ENCODE results near the gene NCAPH2.

DNA sequence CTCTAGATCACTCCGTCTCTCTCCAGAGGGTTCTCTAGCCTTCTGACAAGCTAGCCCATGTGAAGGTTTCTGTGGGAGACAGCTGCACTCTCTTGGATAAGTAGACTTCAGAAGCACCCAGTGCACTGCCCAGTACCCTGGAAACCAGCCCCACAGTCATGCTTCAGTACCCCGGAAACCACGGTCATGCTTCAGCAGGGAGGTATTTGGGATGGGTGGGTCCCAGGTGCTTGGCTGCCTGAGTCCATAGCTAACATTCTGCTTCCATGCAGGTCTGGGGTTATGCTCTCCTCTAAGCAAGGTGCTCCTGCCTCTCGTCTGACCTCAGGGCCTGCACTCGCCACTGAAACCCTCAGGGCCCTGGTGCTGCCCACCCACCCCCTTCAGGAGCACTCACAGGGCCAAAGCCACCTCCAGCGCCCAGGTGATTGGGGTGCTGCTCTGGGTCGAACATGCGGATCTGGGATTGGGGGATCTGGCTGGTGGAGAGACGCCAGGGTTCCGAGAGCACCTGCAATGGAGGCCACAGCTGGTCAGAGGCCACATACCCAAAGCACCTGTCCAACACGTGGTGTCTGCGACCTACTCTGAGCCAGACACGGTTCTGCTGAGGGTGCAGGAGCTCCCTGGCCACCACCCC, 62.0 kb downstream of the NCAPH2 start:
- TF ChIP-seq, protein P1, sequence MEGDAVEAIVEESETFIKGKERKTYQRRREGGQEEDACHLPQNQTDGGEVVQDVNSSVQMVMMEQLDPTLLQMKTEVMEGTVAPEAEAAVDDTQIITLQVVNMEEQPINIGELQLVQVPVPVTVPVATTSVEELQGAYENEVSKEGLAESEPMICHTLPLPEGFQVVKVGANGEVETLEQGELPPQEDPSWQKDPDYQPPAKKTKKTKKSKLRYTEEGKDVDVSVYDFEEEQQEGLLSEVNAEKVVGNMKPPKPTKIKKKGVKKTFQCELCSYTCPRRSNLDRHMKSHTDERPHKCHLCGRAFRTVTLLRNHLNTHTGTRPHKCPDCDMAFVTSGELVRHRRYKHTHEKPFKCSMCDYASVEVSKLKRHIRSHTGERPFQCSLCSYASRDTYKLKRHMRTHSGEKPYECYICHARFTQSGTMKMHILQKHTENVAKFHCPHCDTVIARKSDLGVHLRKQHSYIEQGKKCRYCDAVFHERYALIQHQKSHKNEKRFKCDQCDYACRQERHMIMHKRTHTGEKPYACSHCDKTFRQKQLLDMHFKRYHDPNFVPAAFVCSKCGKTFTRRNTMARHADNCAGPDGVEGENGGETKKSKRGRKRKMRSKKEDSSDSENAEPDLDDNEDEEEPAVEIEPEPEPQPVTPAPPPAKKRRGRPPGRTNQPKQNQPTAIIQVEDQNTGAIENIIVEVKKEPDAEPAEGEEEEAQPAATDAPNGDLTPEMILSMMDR (IDR thresholded peaks at IDR 0.05 in 2 of 3, conservative IDR thresholded peaks at IDR 0.05 in 1 of 3; ENCODE audit: insufficient read depth in 2 of 3, low read depth in 1 of 3, low read length in 3 of 3), result no peak
- TF ChIP-seq NFXL1 (CRISPR knock-in tag; IDR thresholded peaks at IDR 0.05) (no peak), FOS (IDR thresholded peaks at IDR 0.05; ENCODE audit: extremely low read depth, insufficient read length) (no peak), PHF20 (IDR thresholded peaks at IDR 0.05; ENCODE audit: partially characterized antibody) (no peak), DMBX1 (CRISPR knock-in tag; IDR thresholded peaks at IDR 0.05; ENCODE audit: borderline replicate concordance) (no peak), ZNF217 (CRISPR knock-in tag; IDR thresholded peaks at IDR 0.05) (no peak), NCOA4 (IDR thresholded peaks at IDR 0.05; ENCODE audit: partially characterized antibody) (no peak), HDAC1 (IDR thresholded peaks at IDR 0.05) (no peak), BMI1 (IDR thresholded peaks at IDR 0.05; ENCODE audit: low read length) (no peak)
- TF ChIP-seq, protein P2, sequence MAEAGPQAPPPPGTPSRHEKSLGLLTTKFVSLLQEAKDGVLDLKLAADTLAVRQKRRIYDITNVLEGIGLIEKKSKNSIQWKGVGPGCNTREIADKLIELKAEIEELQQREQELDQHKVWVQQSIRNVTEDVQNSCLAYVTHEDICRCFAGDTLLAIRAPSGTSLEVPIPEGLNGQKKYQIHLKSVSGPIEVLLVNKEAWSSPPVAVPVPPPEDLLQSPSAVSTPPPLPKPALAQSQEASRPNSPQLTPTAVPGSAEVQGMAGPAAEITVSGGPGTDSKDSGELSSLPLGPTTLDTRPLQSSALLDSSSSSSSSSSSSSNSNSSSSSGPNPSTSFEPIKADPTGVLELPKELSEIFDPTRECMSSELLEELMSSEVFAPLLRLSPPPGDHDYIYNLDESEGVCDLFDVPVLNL (CRISPR knock-in tag; IDR thresholded peaks at IDR 0.05; ENCODE audit: low read depth), result no peak
